Dermis blood vessel endothelial cell (primary cell): ENCODE measurements around the gene NRXN2. TPM values are rescaled to one million over a fixed set of nuclear protein-coding genes. Genes with fewer than 3 reads are reported as not detected.

Experiments used
- DNase-seq: peaks from one replicate; pipeline ENCODE4 v3.0.0; 2010
- total RNA-seq: library from RNA; depleted of rRNA; stranded (reverse); fragments of >200 nt; gene quantifications from 2 replicates; pipeline ENCODE4 v1.2.3, GENCODE V29; 2014

The NRXN2 gene
- not detected in 2 replicates for total RNA-seq

DNA sequence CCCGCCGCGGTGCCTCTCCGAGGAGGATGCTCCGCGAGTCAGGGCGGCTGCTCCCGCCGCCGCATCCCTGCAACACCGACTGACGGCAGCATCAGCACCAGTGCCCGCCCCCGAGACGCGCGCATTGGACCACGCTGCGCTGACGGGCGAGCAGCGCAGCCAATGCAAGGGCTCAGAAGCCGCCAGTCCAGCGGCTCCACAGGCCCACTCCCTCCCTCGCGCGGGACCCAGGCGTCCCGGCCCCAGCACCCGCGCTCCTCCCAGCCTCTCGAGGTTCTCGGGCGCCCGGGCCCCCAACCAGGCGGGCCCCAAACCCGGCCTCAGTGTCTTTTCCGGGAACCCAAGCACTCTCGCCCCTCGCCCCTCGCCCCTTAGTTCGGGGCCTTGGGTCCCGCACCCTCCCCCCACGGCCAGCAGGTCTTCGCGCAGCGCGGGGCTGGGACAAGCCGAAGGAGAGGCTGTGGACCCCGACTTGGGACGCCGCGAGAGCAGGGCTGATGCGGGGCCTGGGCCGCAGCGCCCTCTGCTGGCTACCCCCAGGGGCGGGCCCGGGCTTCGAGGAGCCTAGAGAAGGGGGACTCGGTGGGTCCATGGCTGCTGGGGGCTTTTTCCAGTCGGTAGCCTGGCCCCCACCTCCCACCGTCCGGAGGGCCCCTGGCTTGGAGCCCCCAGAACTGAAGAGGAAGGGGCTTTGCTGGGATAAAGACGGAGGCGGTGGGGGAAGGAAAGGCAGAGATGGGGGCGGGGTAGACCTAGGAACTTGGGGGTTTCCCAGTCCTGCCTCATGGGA lies at the start of gene NRXN2:
TSS of gene NRXN2 (minus strand) at position 81 of the 790 bp plus-strand sequence. CDS start 9,498 bp downstream, outside the sequence.
- DNase-seq: peak; percentile 81

DNA sequence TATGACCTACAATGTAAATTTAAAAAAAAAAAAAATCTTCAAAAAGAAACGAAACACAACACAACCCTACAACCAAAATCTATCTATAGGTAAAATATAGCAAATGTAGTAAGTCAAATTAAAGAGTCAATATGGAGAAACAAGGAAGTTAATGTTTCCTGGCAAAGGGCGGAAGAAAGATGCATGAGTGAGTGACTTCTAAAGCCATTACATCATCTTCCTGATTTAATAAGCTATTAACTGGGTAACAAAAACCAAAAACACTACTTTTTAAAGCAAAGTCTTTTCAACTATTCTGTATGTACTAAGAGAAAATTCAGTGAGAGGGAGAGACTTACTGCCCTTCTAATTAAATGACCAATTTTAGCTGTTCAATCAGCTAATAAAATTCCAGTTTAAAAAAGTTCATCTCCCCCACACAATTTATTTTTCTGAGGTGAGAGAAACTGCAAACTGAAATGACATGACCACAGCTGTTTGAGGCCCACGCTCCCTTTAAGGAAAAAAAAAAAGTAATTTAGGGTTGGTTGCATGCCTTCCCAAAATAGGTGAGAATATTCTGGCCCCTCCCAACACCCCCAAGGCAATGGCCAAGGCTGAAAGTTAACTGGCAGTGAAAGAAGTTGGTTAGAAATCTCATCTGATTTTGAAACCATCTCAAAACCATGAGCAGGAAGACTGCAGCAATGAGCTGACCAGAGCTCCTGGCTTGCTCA lies 49.5 kb upstream of the NRXN2 start:
- DNase-seq: peak; percentile 59

DNA sequence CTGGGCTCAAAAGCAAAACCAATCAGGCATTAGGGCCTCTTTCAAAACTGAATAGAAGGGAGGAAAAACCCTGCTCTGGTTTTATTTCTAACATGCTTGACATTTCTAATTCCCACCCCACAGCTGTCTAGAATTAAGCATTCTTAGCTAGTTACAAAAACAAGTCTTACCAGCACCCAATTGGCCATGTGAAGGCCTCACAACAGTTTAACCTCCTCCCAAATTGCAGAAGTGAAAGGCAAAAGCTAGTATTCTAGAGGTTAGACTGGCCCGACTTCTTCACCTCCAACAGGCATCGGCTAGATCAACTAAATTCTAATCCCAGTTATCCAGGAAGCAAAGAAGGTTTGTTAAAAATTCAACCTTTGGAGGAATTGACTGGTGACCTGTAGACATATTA lies 48.9 kb upstream of the NRXN2 start:
- DNase-seq: no peak

DNA sequence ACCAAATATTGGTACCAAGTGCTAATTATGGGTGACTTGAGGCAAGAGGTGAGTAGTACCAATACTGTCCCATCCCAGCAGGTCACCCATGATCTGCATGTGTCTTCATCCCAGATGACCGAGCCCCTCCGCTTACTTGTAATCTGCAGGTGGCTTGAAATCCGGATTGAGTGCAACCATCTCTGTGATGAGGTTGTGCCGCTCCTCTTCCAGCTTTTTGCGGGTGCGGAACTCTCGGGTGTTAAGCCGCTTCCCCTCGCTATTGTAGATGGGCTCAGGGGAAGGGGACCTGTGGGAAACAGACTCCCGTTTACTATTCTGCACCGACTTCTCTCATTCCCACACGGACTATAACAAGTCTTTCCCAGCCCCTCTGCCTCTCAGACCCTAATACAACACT lies 47.1 kb upstream of the NRXN2 start:
- DNase-seq: no peak

DNA sequence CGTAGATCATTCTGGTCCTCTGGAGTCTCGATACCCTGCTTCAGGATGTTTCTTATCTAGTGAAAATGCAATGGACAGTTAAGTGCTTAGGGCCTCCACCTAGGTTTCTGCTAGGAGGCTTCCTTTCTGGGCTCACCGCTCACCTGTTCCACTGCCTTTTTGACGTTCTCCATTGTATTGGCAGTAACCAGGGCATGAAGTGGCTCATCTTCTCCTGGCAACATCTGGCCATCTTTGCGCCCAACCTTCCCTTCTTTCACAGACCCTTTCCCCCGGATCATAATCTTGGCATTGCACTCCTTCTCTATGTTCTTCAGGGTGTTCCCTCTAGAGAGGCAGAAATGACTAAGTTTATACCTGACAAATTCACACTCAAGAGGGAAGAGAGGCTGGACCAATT lies 46.3 kb upstream of the NRXN2 start:
- no peak for DNase-seq

DNA sequence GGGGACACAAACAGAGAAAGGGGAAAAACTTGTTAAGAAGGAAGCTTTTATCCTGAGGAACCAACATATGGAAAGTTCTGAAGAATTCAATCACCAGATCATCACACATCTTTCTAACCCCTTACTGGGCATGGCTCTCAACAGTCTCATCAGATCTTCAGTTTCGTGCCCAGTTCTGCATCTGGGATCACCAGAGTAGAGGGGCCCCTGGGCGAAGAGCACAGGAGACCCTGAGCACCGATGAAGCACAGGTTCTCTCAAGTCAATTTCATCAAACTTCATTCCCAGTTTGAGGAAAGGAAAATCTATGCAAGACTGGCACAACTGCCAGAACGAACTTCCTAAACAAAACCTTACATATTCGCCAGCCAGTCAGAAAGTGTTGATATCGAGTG lies 45.3 kb upstream of the NRXN2 start:
- DNase-seq: no peak

DNA sequence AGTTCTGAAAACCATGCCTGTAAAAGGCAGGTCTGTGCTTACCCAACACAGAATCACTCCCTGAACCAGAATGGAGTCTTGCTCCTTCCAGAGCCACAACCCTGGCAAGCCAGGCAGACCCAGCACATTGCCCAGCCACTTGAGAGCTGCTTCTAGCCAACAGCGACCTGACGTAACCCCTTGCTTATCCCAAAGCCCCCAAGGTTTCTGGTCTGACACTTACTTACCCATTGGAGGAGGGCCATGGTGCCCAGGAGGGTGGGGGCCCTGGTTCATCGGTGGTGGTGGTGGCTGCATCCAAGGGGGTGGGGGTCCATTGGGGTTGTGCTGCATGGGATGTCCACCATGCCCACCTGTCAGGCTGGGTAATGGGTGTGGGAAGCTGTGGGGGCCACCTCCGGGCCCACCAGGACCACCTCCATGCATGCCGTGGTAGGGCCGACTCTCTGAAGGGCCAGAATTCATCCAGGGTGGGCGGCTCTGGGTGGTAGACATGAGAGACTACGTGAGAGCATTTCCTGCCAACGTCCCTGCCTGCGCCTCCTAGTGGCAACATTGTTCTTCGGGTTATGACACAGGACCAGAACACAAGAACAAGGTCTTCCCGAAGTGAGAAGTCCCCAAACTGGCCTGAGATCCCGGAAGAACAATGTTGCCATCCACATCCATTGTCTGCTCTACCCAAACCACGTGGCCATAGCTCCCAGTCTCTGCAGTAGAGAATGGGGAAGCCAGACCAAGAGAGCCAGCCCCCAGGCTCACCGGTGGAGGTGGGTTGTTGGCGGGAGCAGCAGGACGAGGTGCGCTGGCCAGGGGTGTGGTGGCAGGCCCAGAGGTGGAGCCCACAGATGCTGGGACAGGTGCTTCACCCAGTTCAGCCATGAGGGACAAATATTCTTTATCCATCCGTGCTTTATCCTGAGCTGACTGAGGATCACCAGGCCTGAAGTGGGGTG lies 44.6 kb upstream of the NRXN2 start:
- peak; percentile 89 for DNase-seq

DNA sequence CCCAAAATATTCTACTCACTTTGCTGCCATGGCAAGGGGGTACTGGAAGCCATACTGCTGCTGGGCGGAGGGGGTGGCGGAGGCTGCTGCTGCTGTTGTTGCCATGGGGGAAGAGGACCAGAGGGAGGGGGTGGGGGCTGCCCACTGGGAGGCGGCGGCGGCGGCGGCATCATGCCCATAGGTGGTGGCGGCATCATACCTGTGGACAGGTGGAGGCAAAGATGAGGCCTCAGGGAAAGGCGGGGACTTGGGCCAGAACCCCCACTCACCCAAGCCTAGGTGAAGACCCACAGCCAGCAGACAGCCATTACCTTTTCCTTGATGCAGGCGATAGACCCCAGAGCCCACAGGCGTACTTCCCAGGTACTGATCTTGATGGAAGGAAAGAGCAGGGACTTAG lies 43.9 kb upstream of the NRXN2 start:
- no peak for DNase-seq

DNA sequence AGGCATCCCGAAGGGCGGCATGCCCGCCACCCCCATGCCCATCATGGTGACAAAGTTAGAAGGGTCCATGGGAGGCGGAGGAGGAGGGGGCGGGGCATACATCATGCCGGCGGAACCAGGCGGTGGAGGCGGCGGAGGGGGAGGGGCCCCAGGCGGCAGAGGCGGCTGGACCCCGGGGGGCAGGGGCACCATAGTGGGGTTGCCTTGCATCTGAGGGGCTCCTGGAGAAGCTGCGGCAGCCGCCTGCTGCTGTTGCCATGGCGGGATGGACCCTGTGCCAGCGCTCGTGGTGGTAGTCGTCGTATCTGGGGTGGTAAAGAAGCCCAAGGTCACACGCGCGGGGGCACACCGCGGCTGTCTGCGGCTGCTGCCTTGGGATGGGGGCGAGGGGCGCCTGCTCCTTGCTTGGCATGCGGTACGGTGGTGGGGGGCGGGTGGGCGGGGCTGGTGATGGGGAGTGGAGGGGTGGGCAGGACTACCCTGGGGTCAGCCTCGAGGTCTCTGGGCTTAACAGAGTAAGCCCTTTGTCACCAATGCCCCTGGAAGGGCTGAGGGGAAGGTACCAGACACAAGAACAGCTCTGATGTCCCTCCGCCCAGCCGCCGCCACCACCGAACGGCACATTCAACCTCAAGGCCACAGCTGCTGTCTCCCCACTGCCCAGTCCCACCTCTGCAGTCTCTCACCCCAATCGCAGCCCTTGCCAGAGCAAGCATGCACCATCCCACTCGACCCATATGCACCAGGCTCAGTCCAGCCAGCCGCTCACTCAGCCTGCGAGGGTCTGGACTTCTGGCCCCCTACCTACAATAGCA lies 43.1 kb upstream of the NRXN2 start:
- DNase-seq: no peak

DNA sequence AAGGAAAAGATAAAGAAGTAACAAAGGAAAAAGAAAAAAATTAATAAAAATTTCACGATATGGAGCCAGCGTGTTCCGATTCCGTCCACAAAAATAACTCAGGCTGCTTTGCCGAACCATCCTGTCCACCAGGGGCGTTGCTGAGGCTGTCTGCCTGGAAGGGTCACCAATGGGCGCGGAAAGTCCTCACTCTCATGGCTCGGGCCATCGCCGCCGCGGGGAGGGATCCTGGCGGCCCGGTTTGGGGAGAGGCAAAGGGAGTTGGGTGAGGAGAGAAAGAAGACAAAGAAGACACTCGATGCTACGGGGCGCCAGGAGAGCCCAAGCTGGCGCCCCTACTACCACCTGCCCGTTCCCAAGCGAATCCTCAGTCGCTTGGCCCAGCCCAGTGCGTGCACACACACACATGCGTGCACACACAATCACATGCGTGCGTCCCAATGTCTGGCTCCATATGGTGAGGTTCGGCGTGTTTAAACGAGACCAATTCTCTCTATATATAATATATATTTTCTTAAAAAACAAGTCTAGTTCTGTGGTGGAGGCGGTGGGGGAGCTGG lies 42.4 kb upstream of the NRXN2 start:
- no peak for DNase-seq

DNA sequence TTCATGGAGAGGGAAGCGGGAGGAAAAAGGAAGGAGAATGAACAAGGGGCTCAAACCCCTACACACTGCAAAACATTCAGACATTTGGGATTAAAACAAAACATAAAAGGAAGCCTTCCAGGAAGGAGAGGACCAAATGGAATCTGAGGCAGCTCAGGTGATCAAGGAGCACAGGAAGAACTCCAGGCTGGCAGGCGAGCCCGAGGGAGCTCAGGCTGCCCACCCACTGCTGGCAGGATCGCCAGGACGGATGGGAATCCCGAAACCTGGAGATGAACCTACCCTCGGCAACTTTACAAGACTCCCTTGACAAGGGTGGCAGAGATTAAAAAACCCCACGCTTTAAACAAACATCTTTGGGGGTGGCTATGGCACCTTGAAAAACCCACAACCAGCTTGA lies 41.8 kb upstream of the NRXN2 start:
- DNase-seq: no peak

DNA sequence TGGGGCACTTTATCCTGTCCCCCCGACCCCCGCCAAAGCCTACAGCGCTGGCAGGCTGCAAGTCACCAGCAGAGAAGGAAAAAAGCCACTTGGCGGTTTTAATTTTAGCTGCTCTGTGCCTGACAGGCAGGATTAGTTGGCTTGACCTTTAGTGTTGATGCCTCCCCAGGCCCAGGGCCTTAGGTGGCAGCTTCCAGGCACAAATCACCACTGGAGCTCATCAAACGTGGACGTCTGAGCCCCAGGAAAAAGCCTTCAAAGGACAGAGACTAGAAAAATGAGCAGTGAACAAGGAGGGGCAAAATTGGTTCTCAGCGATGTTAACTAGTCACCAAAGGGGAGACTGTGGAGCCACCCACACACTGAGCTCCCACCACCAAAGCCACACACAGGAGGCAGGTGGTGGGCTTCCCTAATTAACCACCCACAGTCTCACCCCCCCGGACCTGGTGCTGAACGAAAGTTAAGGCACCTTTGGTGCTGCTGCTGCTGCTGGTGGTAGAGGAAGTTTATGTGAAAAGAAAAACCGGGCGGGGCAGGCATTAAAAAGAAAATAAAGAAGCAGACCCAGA lies 41.1 kb upstream of the NRXN2 start:
- no peak for DNase-seq

DNA sequence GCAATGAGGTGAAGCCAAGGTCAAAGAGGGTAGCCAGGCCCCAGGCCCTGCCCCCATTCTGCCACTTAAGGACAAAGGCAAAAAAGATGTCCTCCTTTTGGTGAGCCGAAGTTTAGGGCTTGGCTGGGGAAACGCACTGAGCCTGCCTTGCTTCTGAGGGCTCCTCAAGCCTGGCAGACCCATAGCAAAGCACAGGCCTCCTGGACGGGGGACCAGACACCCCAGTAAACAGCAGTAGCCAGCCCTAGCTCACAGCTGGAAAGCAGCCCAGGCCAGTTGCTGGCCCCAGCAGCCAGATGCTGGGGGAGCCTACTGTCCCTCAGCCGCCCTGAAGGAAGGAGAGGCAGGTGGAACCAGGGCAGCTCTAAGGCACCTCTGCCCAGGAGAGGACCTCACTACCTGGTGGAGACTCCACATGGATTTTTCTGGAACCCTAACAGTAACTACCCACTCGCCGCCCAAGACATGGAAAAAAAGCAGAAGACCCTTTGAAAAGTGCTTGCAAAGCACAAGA lies 40.6 kb upstream of the NRXN2 start:
- DNase-seq: no peak

DNA sequence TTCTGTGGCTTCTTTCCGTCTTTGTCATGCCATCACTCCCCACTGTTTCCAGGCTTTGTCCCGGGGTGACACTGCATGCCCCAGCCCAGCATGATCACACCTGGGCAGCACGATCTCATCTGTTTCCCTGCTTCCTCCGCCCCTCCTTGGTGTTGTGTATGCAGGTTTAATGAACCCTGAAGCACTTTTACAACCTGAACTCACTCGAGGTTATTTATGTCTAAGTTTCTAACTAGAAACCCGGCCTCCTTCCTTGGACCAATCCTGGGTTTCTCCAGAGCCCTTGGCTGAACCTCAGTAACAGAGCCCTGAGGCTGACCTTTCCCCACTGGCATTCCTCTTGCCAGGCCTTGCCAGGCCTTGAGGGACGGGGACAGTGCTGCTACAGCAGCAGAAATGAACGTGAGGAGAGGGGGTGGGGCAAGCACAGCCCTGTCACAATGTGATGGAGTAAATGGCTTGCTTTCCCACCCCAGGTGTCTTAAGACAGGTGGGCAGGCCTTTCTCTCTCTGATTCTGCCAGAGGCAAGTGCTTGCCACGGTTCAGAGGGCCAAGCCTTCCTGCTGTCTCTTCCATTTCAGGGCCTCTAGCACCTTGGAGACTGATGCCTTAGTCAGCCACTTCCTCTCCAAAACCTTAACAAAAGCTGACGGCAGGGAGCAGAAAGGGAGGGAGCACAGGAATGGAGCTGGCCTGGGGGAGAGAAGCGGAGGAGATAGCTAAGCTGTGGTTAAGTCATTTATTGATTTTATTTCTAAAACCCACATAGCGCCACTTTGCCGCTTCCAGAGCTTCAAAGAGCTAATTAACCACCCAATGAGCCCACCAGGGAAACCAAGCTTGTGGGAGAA lies 39.9 kb upstream of the NRXN2 start:
- DNase-seq: peak; percentile 86

DNA sequence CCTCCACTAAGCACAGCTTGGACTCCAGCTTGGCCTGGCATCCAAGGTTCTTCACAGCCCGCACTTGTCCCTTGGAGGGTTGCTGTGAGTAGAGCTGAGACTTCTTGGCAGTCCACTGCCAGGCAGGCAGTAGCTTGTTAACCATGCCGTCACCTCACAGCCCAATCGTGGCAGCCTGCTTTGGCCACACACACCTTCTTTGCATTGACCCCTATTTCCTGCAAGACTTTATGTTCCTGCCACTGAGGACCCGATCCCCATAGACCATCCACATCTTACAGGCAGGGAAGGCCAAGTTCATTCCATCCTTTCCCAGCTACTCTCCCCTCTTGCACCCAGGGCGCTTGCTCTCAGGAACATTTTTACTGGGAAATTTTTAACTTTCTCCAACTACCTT lies 39.3 kb upstream of the NRXN2 start:
- no peak for DNase-seq

DNA sequence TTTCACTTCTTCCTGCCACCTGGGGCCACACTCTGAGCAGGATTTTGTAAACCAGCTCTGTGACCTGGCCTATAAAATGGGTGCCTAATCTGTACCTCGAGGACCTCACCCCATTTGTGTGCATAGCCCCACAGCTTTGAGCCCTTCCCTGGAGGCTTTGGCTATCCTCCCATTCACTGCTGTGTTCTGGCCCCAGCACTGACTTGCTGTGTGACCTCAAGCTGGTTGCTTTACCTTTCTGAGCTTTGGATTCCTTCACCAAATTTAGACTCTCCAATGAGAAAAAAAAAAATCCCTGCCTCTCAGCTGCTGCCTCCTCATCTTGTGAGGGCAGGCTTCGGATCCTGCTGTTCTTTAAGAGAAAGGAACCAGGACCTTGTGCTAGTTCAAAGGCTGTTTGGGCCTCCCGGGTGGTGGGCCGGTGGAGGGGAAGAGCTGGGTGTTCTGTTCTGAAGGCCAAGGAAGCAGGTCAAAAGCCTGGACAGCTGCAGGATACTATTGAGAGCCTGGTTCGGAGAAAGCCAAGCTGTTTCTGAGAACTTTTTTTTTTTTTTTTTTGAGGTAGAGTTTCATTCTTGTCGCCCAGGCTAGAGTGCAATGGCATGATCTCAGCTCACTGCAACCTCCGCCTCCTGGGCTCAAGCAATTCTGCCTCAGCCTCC lies 37.9 kb upstream of the NRXN2 start:
- DNase-seq: no peak

DNA sequence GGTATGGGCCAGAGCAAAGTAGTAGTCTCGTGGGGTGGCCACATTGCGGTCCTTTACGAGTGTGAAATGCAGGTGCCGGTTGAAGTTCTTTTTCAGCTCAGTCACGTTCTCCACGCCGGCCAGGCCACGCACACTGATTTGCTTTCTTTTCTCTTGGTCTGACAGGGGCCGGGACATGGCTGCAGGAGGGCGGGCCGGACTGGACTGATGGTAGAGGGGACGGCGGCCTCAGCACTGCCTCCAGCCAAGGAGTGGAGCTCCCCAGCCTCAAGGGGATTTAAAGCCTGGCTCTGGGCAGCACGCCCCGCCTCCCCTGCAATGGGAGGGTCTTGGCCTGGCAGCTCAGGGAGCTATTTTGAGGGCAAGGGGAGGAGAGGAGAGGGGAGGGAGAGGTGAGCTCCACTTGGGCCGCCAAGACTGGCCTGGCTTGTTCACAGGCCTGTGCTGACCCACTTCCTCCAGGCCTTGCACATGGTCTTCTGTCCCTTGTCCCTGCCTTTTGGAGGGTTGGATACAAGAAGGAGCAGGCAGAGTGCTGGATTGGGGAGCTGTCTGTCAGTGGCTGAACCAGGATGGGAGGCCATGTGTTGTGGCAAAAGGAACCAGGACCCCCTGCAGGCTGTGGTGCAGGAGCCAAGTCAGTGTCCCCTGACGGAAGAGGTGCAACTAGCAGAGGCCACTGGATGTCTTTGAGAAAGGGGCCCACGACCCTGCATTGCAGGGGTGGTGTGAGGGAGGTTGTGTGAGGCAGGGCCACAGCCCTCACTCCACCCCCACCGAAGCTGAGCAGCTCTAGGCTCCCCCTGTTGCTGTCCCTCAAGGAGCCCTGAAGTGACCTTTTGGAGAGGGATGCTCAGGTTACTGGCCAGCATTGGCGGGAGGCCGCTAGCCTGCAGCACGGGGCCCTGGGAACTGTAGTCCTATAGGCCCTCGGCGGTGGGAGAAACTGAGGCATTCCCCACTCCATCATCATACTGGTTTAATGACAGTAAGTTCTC lies 37.0 kb upstream of the NRXN2 start, which contains the start of gene PYGM:
TSS of gene PYGM (minus strand) at position 253 of the 998 bp plus-strand sequence. CDS start at position 177, 76 bp downstream.
- no peak for DNase-seq

DNA sequence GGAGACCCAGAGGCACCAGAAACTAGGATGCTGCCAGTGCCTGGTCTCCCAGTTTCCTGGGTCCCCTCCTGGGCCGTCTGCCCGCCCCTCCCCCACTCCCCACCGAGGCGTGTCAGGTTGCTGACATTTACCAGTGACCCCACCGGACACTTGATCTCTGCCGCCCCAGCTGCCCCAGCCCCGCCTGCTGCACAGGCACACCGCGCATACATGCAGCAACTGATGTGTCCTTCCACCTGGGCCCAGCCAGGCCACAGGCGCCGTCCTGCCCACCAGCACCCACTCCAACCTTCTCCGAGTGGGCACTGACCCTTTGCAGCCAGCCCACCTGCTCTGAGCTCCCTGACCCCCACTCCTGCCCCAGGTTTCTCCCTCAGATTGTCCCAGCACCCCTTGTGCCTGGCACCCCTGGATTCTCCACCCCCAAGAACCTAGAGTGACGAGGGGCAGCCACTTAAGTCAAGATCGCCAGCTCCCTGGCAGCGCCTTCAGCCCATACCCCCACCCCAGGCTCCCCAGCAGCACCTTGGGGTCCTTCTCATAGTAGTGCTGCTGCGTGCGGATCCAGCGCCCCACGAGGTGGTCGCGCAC lies 36.2 kb upstream of the NRXN2 start:
- no peak for DNase-seq
